ENCODE measurements around the gene NEK6.

NEK6 gene

DNA sequence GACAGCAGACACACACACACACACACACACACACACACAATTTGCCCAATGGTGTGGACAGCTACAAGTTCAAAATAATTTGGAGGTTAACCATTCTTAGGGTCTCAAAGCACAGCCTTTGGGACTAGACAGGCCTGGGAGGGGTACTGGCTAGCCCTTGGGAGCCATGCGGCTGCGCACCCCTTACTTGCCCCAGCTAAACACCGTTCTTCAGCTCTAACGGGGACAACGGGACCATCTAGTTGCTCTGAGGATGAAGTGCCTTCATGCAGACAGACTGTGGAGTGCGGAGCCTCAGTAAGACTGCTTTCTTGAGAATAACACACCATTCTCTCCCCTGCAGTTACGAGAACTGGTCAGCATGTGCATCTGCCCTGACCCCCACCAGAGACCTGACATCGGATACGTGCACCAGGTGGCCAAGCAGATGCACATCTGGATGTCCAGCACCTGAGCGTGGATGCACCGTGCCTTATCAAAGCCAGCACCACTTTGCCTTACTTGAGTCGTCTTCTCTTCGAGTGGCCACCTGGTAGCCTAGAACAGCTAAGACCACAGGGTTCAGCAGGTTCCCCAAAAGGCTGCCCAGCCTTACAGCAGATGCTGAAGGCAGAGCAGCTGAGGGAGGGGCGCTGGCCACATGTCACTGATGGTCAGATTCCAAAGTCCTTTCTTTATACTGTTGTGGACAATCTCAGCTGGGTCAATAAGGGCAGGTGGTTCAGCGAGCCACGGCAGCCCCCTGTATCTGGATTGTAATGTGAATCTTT, 92.9 kb downstream of the NEK6 start:
- TF ChIP-seq TOX (CRISPR knock-in tag; IDR thresholded peaks at IDR 0.05; ENCODE audit: borderline replicate concordance) (no peak), GLIS3 (CRISPR knock-in tag; IDR thresholded peaks at IDR 0.05) (no peak), ZC3H10 (CRISPR knock-in tag; IDR thresholded peaks at IDR 0.05) (no peak), CSDC2 (CRISPR knock-in tag; IDR thresholded peaks at IDR 0.05) (no peak), ZNF565 (CRISPR knock-in tag; conservative IDR thresholded peaks at IDR 0.05; ENCODE audit: low read depth) (no peak), PATZ1 (CRISPR knock-in tag; IDR thresholded peaks at IDR 0.05; ENCODE audit: borderline replicate concordance) (no peak), CREB5 (CRISPR knock-in tag; IDR thresholded peaks at IDR 0.05; ENCODE audit: low read depth) (no peak), ZNF8 (CRISPR knock-in tag; IDR thresholded peaks at IDR 0.05) (no peak), PPARA (CRISPR knock-in tag; IDR thresholded peaks at IDR 0.05; ENCODE audit: borderline replicate concordance) (no peak), RARB (CRISPR knock-in tag; IDR thresholded peaks at IDR 0.05) (no peak), ARNTL (CRISPR knock-in tag; IDR thresholded peaks at IDR 0.05; ENCODE audit: borderline replicate concordance, low read depth) (no peak), ESRRG (CRISPR knock-in tag; IDR thresholded peaks at IDR 0.05) (no peak), SNAI2 (CRISPR knock-in tag; IDR thresholded peaks at IDR 0.05) (no peak), ZFP3 (CRISPR knock-in tag; IDR thresholded peaks at IDR 0.05) (no peak), ZFP30 (CRISPR knock-in tag; IDR thresholded peaks at IDR 0.05) (no peak), TCF4 (CRISPR knock-in tag; IDR thresholded peaks at IDR 0.05; ENCODE audit: borderline replicate concordance) (no peak), ISL1 (CRISPR knock-in tag; IDR thresholded peaks at IDR 0.05) (no peak)
- TF ChIP-seq, protein P1, sequence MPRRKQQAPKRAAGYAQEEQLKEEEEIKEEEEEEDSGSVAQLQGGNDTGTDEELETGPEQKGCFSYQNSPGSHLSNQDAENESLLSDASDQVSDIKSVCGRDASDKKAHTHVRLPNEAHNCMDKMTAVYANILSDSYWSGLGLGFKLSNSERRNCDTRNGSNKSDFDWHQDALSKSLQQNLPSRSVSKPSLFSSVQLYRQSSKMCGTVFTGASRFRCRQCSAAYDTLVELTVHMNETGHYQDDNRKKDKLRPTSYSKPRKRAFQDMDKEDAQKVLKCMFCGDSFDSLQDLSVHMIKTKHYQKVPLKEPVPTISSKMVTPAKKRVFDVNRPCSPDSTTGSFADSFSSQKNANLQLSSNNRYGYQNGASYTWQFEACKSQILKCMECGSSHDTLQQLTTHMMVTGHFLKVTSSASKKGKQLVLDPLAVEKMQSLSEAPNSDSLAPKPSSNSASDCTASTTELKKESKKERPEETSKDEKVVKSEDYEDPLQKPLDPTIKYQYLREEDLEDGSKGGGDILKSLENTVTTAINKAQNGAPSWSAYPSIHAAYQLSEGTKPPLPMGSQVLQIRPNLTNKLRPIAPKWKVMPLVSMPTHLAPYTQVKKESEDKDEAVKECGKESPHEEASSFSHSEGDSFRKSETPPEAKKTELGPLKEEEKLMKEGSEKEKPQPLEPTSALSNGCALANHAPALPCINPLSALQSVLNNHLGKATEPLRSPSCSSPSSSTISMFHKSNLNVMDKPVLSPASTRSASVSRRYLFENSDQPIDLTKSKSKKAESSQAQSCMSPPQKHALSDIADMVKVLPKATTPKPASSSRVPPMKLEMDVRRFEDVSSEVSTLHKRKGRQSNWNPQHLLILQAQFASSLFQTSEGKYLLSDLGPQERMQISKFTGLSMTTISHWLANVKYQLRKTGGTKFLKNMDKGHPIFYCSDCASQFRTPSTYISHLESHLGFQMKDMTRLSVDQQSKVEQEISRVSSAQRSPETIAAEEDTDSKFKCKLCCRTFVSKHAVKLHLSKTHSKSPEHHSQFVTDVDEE (CRISPR knock-in tag; IDR thresholded peaks at IDR 0.05), result no peak
- TF ChIP-seq, protein P2, sequence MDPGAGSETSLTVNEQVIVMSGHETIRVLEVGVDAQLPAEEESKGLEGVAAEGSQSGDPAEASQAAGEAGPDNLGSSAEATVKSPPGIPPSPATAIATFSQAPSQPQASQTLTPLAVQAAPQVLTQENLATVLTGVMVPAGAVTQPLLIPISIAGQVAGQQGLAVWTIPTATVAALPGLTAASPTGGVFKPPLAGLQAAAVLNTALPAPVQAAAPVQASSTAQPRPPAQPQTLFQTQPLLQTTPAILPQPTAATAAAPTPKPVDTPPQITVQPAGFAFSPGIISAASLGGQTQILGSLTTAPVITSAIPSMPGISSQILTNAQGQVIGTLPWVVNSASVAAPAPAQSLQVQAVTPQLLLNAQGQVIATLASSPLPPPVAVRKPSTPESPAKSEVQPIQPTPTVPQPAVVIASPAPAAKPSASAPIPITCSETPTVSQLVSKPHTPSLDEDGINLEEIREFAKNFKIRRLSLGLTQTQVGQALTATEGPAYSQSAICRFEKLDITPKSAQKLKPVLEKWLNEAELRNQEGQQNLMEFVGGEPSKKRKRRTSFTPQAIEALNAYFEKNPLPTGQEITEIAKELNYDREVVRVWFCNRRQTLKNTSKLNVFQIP (CRISPR knock-in tag; IDR thresholded peaks at IDR 0.05; ENCODE audit: borderline replicate concordance, low read depth), result no peak
- no peak for ATAC-seq

DNA sequence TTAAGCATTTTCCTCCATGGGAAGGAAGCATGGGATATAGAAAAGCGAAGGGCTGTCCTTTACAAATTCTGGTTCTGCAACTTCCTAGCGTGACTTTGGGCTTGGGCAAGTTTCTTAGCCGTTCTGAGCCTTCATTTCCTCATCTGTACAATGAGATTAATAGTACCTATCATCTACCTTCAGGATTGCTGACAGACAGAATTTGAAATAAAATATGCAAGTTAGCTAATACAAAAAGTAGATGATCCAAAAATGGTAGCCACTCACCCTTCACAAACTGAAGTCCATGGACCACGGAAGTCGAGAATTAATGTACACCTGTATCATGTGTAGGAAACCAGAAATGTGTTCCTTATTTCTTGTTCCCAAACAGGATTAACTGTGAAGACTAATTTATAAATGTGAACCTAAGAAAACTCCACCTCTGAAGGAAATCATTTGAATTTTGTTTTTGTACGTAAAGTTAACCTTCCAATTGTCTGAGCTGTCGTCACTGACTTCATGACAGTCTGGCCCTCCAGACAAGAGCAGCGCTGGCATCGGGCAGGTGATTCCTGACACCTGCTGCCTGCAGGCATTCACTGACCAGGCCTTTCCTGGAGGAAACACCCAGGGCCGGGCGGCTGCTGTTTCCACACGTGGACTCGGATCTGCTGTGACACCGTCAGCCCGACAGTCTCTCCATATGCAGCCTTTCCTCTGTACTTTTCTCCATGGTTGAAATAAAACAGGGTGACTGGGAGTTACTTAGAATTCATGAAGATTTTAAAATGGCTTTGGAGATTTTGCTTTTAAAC, 94.1 kb downstream of the NEK6 start:
- ATAC-seq, result no peak
- TF ChIP-seq PATZ1 (CRISPR knock-in tag; IDR thresholded peaks at IDR 0.05; ENCODE audit: borderline replicate concordance) (no peak), TOX (CRISPR knock-in tag; IDR thresholded peaks at IDR 0.05; ENCODE audit: borderline replicate concordance) (no peak), ZFP30 (CRISPR knock-in tag; IDR thresholded peaks at IDR 0.05) (no peak), GLIS3 (CRISPR knock-in tag; IDR thresholded peaks at IDR 0.05) (no peak), ZNF8 (CRISPR knock-in tag; IDR thresholded peaks at IDR 0.05) (no peak), CSRNP3 (CRISPR knock-in tag; IDR thresholded peaks at IDR 0.05) (no peak), ZFP3 (CRISPR knock-in tag; IDR thresholded peaks at IDR 0.05) (no peak), OSR1 (CRISPR knock-in tag; IDR thresholded peaks at IDR 0.05) (no peak)
- TF ChIP-seq, protein P1 (CRISPR knock-in tag; IDR thresholded peaks at IDR 0.05), result no peak
- TF ChIP-seq, protein P2 (CRISPR knock-in tag; IDR thresholded peaks at IDR 0.05; ENCODE audit: borderline replicate concordance, low read depth), result no peak

All from SK-N-SH treated with all-trans-retinoic acid at 6 μM for 48 hours (cell line).